ENCODE measurements around the gene FUT3. TPM values are rescaled to one million over a fixed set of nuclear protein-coding genes. Genes with fewer than 3 reads are reported as not detected.

The FUT3 gene
- total RNA-seq, 4 donors from 2014 or later, result 0.90 TPM; not detected in 3

- no peak for DNase-seq (ENCODE audit: low spot score in 2 of 2)
- Histone ChIP-seq H3K36me3 (no peaks in the 10 kb centered on the region), H3K9me3 (no peaks in the 10 kb centered on the region), H3K4me3 (no peak overlapping the region), H3K4me1 (peaks cover 0 to 12% (median 0%) of the 10 kb centered on the region in 4 donors), H3K27ac (no peak overlapping the region), H3K27me3 (peaks cover 0 to 51% of the 10 kb centered on the region in 2 donors)
- 69 to 71% methylated on average over 8 to 9 of the region's 9 CpGs for WGBS, 2 donors
- TF ChIP-seq CTCF (IDR thresholded peaks at IDR 0.05) (no peak), EP300 (IDR thresholded peaks at IDR 0.05) (no peak), POLR2A (IDR thresholded peaks at IDR 0.05) (no peak)
Measured at GRCh38 chr19:5882421-5882968, 31.2 kb upstream of the FUT3 start.

GRCh38 chr19:5881543-5882299 lies 30.5 kb upstream of the FUT3 start:
- TF ChIP-seq CTCF (IDR thresholded peaks at IDR 0.05) (no peak), POLR2A (IDR thresholded peaks at IDR 0.05) (no peak), EP300 (IDR thresholded peaks at IDR 0.05) (no peak)
- H3K4me3 ChIP-seq, result no peak overlapping the region
- no peaks in the 10 kb centered on the region for H3K36me3 ChIP-seq
- no peak overlapping the region for H3K27ac ChIP-seq
- peaks cover 0 to 12% (median 0%) of the 10 kb centered on the region in 4 donors for H3K4me1 ChIP-seq
- peaks cover 0 to 53% of the 10 kb centered on the region in 2 donors for H3K27me3 ChIP-seq
- no peak for DNase-seq (ENCODE audit: low spot score in 2 of 2)
- H3K9me3 ChIP-seq, result no peaks in the 10 kb centered on the region
- 61 to 67% methylated on average over 16 to 19 of the region's 19 CpGs for WGBS, 2 donors

GRCh38 chr19:5880604-5881078 lies 29.4 kb upstream of the FUT3 start:
- no peak for TF ChIP-seq POLR2A (IDR thresholded peaks at IDR 0.05)
- TF ChIP-seq EP300 (IDR thresholded peaks at IDR 0.05), result no peak
- no peak for TF ChIP-seq CTCF (IDR thresholded peaks at IDR 0.05)
- Histone ChIP-seq H3K4me3 (no peak overlapping the region), H3K27ac (no peak overlapping the region), H3K36me3 (no peaks in the 10 kb centered on the region), H3K9me3 (no peaks in the 10 kb centered on the region), H3K4me1 (peaks cover 0 to 12% (median 0%) of the 10 kb centered on the region in 4 donors), H3K27me3 (peaks cover 0 to 51% of the 10 kb centered on the region in 2 donors)
- DNase-seq (ENCODE audit: low spot score in 2 of 2), result no peak
- WGBS, 2 donors, result 13 to 16% methylated on average over 10 to 13 of the region's 15 CpGs

GRCh38 chr19:5880196-5880595 lies 28.9 kb upstream of the FUT3 start:
- no peaks in the 10 kb centered on the region for H3K9me3 ChIP-seq
- no peak overlapping the region for H3K4me3 ChIP-seq
- H3K27ac ChIP-seq, result no peak overlapping the region
- WGBS, 2 donors, result 32 to 37% methylated on average over 6 of the region's 6 CpGs
- TF ChIP-seq EP300 (IDR thresholded peaks at IDR 0.05), result no peak
- TF ChIP-seq CTCF (IDR thresholded peaks at IDR 0.05), result no peak
- no peak for TF ChIP-seq POLR2A (IDR thresholded peaks at IDR 0.05)
- no peaks in the 10 kb centered on the region for H3K36me3 ChIP-seq
- peaks cover 0 to 51% of the 10 kb centered on the region in 2 donors for H3K27me3 ChIP-seq
- peaks cover 0 to 12% (median 0%) of the 10 kb centered on the region in 4 donors for H3K4me1 ChIP-seq
- DNase-seq (ENCODE audit: low spot score in 2 of 2), result no peak

GRCh38 chr19:5877882-5878281 lies 26.6 kb upstream of the FUT3 start:
- TF ChIP-seq CTCF (IDR thresholded peaks at IDR 0.05) (no peak), EP300 (IDR thresholded peaks at IDR 0.05) (no peak), POLR2A (IDR thresholded peaks at IDR 0.05) (no peak)
- Histone ChIP-seq H3K4me1 (peaks cover 0 to 12% (median 0%) of the 10 kb centered on the region in 4 donors), H3K27me3 (peaks cover 0 to 51% of the 10 kb centered on the region in 2 donors), H3K9me3 (no peaks in the 10 kb centered on the region), H3K4me3 (no peak overlapping the region), H3K36me3 (no peaks in the 10 kb centered on the region), H3K27ac (no peak overlapping the region)
- DNase-seq (ENCODE audit: low spot score in 2 of 2), result no peak
- WGBS, 2 donors, result 51 to 53% methylated on average over 9 of the region's 9 CpGs

Measured in tibial nerve (tissue), 4 donors.